ENCODE data around the gene SIL1. TPM values are rescaled to one million over a fixed set of nuclear protein-coding genes. Genes with fewer than 3 reads are reported as not detected.

SIL1 gene
- total and polyA plus RNA-seq, 2 of the 8 experiments (the other 6 are each of a cell fraction or from before 2014, with no cell fraction given) = 8.3 to 12.8 TPM

DNA sequence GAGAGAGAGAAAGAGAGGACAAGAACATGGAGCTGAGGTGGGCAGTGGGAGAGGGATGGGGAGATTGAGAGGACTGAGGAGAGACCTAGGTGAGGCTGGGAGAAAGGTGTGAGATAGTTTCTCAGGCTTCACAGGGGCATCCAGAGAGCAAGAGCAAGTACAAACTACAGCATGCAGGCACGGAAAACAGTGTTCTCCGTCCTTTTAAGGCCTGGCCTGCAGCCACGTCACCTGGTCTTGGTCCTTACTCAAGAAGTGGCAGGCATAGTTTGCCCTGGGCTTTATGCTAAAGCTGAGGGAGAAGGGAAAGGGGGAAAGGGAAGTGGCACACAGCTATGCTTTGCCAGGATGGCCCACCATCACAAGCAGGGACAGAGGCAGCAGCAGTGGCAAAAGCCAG lies 65.7 kb downstream of the SIL1 start:
- H4K5ac ChIP-seq (ENCODE audit: insufficient read length, low read depth, low read length) = no peak overlapping the region
- no peak overlapping the region for H3K23ac ChIP-seq (ENCODE audit: insufficient read length)
- no peak overlapping the region; the same call in 1 of the 2 replicates for H4K8ac ChIP-seq (ENCODE audit: extremely low read depth, insufficient read depth, low read length)
- no peak overlapping the region for H3K4me2 ChIP-seq (ENCODE audit: insufficient read depth in 1 of 2, low read depth in 2 of 2, low read length in 2 of 2)
- H3K27me3 ChIP-seq (replicated peaks in 1 of 4; ENCODE audit: control insufficient read depth in 3 of 4, extremely low read depth in 1 of 4, insufficient read depth in 3 of 4, low read length in 3 of 4) = no peaks in the 10 kb centered on the region
- FAIRE-seq (no peak), DNase-seq (ENCODE audit: low read depth in 1 of 2, low spot score in 2 of 2) (no peak)
- H2BK20ac ChIP-seq (ENCODE audit: low read length) = peak overlapping the region; percentile 77; the same call in 1 of the 2 replicates
- no peak overlapping the region for H2AFZ ChIP-seq (ENCODE audit: low read length)
- H3K79me1 ChIP-seq (ENCODE audit: low read depth, low read length) = no peaks in the 10 kb centered on the region
- peaks cover 0 to 6% (median 4%) of the 10 kb centered on the region in 4 experiments; a peak in 5 of 7 replicates for H3K4me1 ChIP-seq (replicated peaks in 1 of 4; ENCODE audit: control insufficient read depth in 3 of 4, insufficient read depth in 4 of 4, low read length in 3 of 4)
- no peaks in the 10 kb centered on the region for H4K20me1 ChIP-seq (replicated peaks in 1 of 2; ENCODE audit: control insufficient read depth in 1 of 2, insufficient read depth in 2 of 2, low read length in 2 of 2)
- no peak overlapping the region for H3K18ac ChIP-seq (ENCODE audit: extremely low read depth, low read length)
- no peak overlapping the region for H2BK120ac ChIP-seq (replicated peaks; ENCODE audit: low read depth, low read length)
- no peaks in the 10 kb centered on the region for H3K9me3 ChIP-seq (ENCODE audit: insufficient read depth in 2 of 2, low read depth in 1 of 2, low read length in 1 of 2)
- ChIA-PET POLR2A (ENCODE audit: partially characterized antibody) (interaction anchor here (1.7 kb wide), 1 partner anchor 161 kb away, joined by 5 read pairs; the partner anchor contains the start of gene MATR3), CTCF (ENCODE audit: partially characterized antibody) (interaction anchor here (0.8 to 1.5 kb wide), 2 partner anchors 10 to 71 kb away, joined by 3 to 4 read pairs; no protein-coding TSS in a partner anchor)
- no peak overlapping the region for H2AK5ac ChIP-seq (ENCODE audit: low read depth, low read length)
- no peak overlapping the region for H3K4me3 ChIP-seq (ENCODE audit: extremely low read depth in 1 of 4, insufficient read depth in 2 of 4, low read depth in 3 of 4, low read length in 4 of 4)
- H3K79me2 ChIP-seq (ENCODE audit: control insufficient read depth in 1 of 2, insufficient read depth in 2 of 2, low read length in 2 of 2) = no peaks in the 10 kb centered on the region
- no peak overlapping the region for H3K4ac ChIP-seq (replicated peaks; ENCODE audit: insufficient read length, low read depth, low read length)
- H3K36me3 ChIP-seq (ENCODE audit: control insufficient read depth in 2 of 4, insufficient read depth in 4 of 4, low read length in 3 of 4) = no peaks in the 10 kb centered on the region
- no peak overlapping the region for H2BK12ac ChIP-seq (ENCODE audit: low read depth, low read length)
- H3K23me2 ChIP-seq (ENCODE audit: low read depth, low read length) = no peaks in the 10 kb centered on the region
- H4K91ac ChIP-seq (replicated peaks; ENCODE audit: insufficient read length, low read length) = no peak overlapping the region
- no peak overlapping the region for H2BK15ac ChIP-seq (ENCODE audit: low read length)
- H3K27ac ChIP-seq (ENCODE audit: low read depth, low read length) = no peak overlapping the region
- no peak overlapping the region for H2BK5ac ChIP-seq (ENCODE audit: low read depth, low read length)
- no peak overlapping the region for H3K56ac ChIP-seq (replicated peaks; ENCODE audit: insufficient read length, low read depth, low read length)
- 72% methylated on average over 3 of the region's 3 CpGs; no CpG with 5 or more reads in 1 of the 2 experiments for WGBS, 2 experiments (ENCODE audit: extremely low coverage in 1 of 2, insufficient coverage in 1 of 2, insufficient read length in 1 of 2, insufficient replicate concordance in 2 of 2, low coverage in 1 of 2, low lambda C conversion rate in 2 of 2, missing lambda C conversion rate in 1 of 2)
- no peak overlapping the region for H3K9ac ChIP-seq (replicated peaks in 1 of 4; ENCODE audit: extremely low read depth in 1 of 4, low read depth in 3 of 4, low read length in 3 of 4)
- no peak overlapping the region for H3K14ac ChIP-seq (ENCODE audit: insufficient read length)
- TF ChIP-seq CBX8 (IDR thresholded peaks at IDR 0.05; ENCODE audit: borderline replicate concordance, low read depth, low read length) = no peak
- TF ChIP-seq RFX5 (IDR thresholded peaks at IDR 0.05; ENCODE audit: borderline replicate concordance, low read depth, low read length) = no peak
- no peak for TF ChIP-seq CBX5 (IDR thresholded peaks at IDR 0.05; ENCODE audit: low read depth, low read length)
- TF ChIP-seq, protein P1, sequence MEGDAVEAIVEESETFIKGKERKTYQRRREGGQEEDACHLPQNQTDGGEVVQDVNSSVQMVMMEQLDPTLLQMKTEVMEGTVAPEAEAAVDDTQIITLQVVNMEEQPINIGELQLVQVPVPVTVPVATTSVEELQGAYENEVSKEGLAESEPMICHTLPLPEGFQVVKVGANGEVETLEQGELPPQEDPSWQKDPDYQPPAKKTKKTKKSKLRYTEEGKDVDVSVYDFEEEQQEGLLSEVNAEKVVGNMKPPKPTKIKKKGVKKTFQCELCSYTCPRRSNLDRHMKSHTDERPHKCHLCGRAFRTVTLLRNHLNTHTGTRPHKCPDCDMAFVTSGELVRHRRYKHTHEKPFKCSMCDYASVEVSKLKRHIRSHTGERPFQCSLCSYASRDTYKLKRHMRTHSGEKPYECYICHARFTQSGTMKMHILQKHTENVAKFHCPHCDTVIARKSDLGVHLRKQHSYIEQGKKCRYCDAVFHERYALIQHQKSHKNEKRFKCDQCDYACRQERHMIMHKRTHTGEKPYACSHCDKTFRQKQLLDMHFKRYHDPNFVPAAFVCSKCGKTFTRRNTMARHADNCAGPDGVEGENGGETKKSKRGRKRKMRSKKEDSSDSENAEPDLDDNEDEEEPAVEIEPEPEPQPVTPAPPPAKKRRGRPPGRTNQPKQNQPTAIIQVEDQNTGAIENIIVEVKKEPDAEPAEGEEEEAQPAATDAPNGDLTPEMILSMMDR (IDR thresholded peaks at IDR 0.05; ENCODE audit: control extremely low read depth in 1 of 3, insufficient read depth in 1 of 3, low read depth in 1 of 3, low read length in 3 of 3) = no peak
- no peak for TF ChIP-seq CTBP2 (IDR thresholded peaks at IDR 0.05; ENCODE audit: borderline replicate concordance, insufficient read depth, insufficient read length, low read length)
- no peak for TF ChIP-seq POU5F1 (IDR thresholded peaks at IDR 0.05; ENCODE audit: low read depth, low read length)
- TF ChIP-seq NRF1 (IDR thresholded peaks at IDR 0.05; ENCODE audit: low read depth, low read length) = no peak
- TF ChIP-seq GTF2F1 (IDR thresholded peaks at IDR 0.05; ENCODE audit: borderline replicate concordance, low read depth, low read length) = no peak
- no peak for TF ChIP-seq TEAD4 (IDR thresholded peaks at IDR 0.05; ENCODE audit: low read depth, low read length)
- no peak for TF ChIP-seq EZH2 (IDR thresholded peaks at IDR 0.05; ENCODE audit: low read depth, low read length, severe bottlenecking)
- TF ChIP-seq CHD2 (IDR thresholded peaks at IDR 0.05; ENCODE audit: low read length) = no peak
- TF ChIP-seq KDM1A (IDR thresholded peaks at IDR 0.05; ENCODE audit: borderline replicate concordance, low read length) = no peak
